Astrocyte (in vitro differentiated cells and primary cell): ENCODE measurements around the gene FSIP1.

Experiments used
- CTCF ChIP-seq: IDR thresholded peaks from 2 replicates; pipeline ENCODE4 v1.5.1; 2011; ENCODE audit warnings: low read depth, mild to moderate bottlenecking, inconsistent platforms, low read length, moderate library complexity; ENCODE audit not compliant: insufficient read depth
- EZH2 ChIP-seq: IDR thresholded peaks from 2 replicates; pipeline ENCODE4 v1.6.1; 2012; ENCODE audit warnings: mild to moderate bottlenecking, low read length, inconsistent platforms; ENCODE audit not compliant: insufficient read depth

- TF ChIP-seq CTCF (no peak), EZH2 (no peak)
Observed at GRCh38 chr15:39788800-39789565, 6.3 kb upstream of the FSIP1 start.
